Measurements from ENCODE around the gene HPD.
"Not testable (repeated sequence)": the region's sequence is repeated elsewhere in the genome, so short reads cannot be mapped to it uniquely, and the experiment has no call there.

Gene HPD

DNA sequence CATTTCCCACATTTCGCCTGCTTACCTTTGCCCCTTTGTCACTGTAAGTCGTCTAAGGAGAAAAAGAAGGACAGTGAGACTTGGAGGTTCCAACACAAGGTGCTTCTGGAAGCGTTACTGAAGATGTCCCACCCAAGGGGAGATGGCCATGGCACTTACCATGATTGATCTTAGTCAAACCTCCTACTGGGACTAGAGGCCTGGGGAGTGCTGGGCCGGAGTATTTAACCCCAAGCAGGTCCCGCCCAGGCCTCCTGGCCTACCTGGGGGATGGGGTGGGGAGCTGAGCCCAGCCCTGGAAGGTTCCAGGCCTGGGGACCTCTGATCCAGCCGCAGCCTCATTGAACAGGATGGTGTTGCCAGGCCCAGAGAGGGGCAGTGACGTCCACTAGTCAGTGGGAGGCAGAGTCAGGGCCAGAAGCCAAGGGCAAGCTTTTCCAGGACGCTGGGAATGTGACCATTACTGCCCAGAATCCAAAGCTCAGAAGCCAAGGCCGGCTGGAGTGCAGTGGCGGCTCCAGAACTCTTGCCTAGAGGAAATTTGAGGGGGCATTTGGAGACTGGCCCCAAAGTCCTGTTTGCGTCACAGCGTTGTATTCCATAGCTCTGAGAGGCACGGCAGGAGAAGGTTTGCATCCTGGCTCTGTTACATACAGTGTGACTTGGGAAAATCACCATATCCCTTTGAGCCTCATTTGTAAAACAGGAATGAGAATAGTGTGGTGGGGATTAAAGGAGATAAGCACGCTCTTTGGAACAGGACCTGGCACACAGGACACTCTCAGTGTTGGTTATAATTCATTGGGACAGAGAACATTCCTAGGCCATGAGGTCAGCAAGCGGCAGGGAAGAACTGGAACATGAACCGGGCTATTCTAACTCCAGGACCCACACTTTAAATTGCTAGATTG is at the start of gene HPD:
TSS of gene HPD (minus strand) at position 198 of the 911 bp plus-strand sequence. CDS start at position 162, 36 bp downstream.
- DNase-seq (ENCODE audit: low read depth): peak; percentile 62

DNA sequence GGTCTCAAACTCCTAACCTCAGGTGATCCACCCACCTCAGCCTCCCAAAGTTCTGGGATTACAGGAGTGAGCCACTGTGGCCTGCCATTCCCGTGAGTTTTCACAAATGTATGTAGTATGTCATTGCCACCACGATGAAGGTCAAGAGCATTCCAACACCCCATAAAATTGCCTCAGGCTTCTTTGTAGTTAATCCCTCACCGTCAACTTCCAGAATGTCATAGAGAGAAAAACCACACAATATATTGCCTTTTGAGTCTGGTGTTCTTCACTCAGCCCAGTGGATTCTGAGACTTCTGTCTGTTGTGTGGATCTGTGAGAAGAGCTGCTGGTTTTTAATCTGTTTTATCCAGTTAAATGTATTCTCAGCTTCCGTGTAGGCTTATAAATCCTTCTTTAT is 47.1 kb upstream of the HPD start:
- DNase-seq (ENCODE audit: low read depth): no peak

DNA sequence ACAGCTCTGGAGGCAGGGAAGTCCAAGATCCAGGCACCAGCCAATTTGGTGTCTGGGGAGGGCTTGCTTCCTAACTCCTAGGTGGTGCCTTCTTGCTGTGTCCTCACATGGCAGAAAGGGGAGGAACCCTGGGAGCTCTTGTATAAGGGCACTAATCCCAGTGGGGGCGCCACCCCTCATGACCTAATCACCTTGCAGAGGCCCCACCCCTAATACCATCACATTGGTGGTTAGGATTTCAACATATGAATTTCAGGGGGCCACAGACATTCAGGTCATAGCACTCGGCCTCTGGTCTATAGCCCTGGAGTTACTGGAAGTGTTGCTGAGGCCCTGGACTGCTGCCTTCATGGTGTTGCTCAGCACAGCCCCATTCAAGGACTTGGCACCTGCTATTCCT is 44.5 kb upstream of the HPD start:
- no peak for DNase-seq (ENCODE audit: low read depth)

DNA sequence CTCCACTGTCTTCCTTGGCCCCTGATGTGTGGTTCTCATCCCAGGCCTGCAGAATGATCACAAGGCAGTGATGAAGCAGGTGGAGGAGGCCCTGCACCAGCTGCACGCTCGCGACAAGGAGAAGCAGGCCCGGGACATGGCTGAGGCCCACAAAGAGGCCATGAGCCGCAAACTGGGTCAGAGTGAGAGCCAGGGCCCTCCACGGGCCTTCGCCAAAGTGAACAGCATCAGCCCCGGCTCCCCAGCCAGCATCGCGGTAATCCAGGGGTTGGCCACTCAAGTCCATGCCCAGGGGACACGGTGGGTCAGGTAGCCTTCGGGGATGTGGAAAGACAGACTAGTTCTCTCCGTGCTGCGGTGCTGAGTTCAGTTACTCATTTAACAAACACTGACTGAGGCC is 40.9 kb upstream of the HPD start:
- no peak for DNase-seq (ENCODE audit: low read depth)

DNA sequence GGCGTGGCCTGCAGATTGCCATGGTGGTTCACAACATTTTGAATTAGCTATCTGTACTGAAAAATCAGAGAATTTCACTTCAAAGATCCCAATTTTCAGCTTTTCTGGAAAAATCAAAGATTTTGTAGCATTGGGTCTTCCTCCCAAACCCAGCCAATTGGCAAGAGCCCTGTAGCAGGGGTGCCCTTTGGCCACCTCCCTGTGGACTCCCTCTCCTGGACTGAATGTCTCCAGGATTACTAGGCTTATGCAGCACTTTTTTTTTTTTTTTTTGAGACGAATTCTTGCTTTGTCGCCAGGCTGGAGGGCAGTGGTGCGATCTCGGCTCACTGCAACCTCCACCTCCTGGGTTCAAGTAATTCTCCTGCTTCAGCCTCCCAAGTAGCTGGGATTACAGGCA is 39.6 kb upstream of the HPD start:
- no peak for DNase-seq (ENCODE audit: low read depth)

DNA sequence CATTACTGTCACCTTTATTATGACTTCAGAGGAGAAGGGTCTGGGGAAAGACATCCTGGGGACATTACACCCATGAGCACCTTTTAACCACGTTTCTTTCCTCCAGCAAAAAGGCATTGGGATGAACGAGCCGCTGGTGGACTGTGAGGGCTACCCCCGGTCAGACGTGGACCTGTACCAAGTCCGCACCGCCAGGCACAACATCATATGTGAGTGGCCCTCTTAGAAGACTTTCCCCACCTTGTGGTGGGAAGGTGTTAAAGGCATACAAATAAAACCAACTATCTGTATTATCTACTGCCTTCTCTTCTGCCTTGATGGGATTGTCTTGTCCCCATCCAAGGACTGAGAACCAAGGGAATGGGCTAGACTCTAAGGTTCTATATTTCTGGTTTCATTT is 36.0 kb upstream of the HPD start:
- no peak for DNase-seq (ENCODE audit: low read depth)

DNA sequence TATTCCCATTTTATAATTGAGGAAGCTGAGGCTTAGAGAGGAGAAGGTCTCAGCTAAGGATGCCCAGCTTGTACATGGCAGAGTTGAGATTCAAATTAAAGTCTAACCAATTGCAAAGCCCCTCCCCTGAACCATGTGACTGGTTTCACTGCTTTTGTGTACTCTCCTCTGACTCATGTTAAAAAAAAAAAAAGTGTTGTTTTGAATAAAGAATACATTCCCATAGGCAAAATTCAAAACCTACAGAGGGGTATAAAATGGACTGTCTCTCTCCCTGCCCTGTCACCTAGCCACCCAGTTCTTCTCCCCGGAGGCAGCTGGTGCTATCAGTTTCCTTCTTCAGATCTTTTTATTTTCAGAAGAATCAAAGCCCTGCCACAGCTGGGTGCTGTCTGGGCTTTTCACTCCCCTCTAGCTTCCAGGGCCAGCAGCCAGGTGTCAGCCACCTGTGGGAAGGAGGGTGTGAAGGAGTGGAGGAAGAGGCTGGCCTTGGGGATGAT is 35.4 kb upstream of the HPD start:
- DNase-seq (ENCODE audit: low read depth): no peak

DNA sequence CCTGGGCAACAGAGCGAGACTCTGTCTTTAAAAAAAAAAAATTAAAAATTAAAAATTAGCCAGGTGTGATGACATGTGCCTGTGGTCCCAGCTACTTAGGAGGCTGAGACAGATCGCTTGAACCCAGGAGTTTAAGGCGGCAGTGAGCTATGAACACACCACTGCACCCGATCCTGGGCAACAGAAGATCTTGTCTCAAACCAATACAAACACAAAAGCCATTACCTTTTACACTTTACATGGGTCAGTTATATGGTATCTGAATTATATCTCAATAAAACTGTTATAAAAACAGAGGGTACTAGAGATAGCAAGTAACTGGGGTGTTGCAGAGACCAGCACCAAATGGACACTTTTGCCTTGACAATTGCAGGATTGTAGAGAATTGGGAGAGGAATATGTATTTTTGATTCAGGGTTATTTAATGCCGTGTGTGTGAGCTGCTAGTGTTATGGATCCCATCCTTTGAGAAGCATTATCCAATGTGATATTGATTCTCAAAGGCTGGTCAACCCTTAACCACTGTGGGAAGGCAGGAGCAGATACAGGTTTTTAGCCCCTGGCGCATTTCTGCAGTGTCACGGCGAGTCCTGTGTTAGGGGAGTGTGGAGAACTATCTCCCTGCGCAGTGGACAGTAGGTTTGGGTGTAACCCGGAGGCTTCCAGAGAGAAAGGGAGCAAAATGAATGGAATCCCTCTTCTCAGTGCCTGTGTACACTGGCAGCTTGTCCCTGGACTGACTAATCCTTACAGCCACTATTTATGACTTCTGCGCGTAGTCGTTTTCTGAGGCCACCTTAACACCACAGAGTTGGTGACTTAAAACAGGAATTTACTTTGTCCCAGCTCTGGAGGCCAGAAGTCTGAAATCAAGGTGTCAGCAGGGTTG is 34.3 kb upstream of the HPD start:
- DNase-seq (ENCODE audit: low read depth): no peak

DNA sequence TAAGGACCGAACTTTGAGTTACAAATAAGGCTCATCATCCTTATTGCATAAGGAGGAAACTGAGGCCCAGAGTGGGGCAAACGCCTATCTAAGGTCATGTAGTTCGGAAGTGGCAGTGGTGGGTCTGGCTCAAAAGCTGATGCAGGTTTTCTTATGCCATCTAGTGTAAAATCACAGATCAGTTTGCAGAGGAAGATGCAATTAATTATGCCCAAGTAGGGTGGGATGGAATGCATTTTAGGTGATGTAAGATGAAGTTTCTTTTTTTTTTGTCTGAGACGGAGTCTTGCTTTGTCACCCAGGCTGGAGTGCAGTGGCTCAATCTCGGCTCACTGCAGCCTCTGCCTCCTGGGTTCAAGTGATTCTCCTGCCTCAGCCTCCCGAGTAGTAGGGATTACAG is 31.0 kb upstream of the HPD start:
- DNase-seq (ENCODE audit: low read depth): not testable (repeated sequence)

DNA sequence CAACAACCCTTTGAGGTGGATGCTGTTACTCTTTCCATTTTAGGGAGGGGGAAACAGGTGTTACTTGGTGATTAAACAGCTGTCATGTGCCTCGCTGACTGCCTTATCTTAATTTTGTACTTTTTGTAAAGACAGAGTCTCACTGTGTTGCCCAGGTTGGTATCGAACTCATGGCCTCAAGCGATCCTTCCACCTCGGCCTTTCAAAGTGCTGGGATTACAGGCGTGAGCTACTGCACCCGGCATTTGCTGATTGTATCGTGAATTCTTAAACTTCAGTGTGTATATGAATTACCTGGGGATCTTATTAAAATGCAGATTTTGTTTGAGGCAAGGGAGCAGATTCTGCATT is 30.6 kb upstream of the HPD start:
- no peak for DNase-seq (ENCODE audit: low read depth)

DNA sequence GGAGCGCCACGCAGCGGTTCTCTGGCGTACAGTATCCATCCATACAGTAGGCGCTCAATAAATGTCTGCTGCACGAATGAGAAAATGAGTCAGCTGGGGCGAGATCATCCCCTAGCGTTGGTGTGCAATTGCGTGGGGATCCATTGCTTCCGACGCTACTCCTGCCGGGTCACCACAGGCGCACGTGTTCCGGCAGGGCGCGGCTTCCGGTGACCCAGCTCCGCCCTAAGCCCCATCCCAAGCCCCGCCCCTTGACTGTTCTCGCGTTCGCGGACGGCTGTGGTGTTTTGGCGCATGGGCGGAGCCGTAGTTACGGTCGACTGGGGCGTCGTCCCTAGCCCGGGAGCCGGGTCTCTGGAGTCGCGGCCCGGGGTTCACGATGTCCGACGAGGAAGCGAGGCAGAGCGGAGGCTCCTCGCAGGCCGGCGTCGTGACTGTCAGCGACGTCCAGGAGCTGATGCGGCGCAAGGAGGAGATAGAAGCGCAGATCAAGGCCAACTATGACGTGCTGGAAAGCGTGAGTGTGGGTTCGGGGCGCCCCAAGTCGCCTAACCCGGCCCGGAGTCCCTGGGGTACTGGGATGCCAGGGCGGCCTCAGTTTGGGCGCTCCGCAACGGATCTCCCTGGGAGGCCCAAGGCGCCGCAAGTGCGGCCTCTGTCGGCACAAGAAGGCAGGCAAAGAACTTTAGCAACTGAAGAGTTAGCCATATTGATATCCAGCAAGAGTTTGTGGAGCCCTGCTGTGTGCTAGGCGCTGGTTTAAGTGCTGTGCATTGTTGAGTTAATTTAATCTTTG is 30.0 kb upstream of the HPD start, which contains the start of gene PSMD9:
TSS of gene PSMD9 (plus strand) at position 313 of the 796 bp plus-strand sequence. CDS start at position 380, 67 bp downstream.
- DNase-seq (ENCODE audit: low read depth): peak; percentile 96

DNA sequence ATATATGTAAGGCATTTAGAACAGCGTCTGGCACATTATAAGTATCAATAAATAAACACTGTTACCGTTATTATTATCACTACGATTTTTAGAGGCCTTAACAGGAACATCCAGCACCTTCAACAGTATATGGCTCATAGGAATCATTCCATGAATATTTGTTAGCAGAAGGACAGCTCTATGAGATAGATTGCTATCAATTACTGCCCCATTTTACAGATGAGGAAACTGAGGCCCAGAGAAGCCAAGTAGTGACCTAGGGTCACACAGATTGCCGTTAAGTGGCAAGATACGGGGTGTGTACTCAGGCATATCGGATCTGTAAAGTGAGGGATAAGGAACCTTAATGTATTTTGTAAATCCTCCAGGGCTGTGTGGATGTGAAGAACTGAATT is 29.4 kb upstream of the HPD start:
- DNase-seq (ENCODE audit: low read depth): no peak

DNA sequence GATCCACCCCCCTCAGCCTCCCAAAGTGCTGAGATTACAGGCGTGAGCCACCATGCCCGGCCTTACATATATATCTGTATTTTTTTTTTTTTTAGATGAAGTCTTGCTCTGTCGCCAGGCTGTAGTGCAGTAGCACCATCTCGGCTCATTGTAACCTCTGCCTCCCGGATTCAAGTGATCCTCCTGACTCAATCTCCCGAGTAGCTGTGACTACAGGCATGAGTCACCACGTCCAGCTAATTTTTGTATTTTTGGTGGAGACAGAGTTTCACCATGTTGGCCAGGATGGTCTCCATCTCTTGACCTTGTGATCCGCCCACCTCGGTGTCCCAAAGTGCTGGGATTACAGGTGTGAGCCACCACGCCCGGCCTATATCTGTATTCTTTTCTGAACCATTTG is 26.5 kb upstream of the HPD start:
- not testable (repeated sequence) for DNase-seq (ENCODE audit: low read depth)

DNA sequence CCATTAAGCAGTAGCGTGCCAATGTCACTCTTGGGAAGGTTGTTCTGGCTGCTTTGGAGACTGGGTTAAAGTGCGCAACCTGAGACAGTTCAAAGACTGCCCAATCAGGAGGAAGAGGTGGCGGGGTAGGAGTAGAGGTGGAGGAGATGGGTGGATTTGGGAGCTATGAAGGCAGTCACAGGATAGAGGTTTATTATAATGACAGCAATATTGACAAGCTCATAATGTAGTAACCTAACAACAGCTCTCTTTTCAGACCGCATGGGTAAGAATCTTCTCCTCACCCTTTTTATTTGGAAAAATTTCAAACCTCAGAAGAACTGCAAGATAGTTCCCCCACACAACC is 24.6 kb upstream of the HPD start:
- DNase-seq (ENCODE audit: low read depth): no peak

DNA sequence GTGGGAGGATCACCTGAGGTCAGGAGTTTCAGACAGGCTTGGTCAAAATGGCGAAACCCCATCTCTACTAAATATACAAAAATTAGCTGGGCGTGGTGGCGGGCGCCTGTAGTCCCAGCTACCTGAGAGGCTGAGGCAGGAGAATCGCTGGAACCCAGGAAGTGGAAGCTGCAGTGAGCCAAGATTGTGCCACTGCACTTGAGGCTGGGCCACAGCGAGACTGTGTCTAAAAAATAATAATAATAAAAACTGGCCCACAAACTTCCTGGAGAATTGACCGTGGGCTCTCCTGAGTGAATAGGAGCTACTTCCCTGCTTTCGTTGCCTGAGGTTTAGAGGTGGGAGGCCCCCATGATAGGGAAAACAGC is 17.4 kb upstream of the HPD start:
- DNase-seq (ENCODE audit: low read depth): not testable (repeated sequence)

DNA sequence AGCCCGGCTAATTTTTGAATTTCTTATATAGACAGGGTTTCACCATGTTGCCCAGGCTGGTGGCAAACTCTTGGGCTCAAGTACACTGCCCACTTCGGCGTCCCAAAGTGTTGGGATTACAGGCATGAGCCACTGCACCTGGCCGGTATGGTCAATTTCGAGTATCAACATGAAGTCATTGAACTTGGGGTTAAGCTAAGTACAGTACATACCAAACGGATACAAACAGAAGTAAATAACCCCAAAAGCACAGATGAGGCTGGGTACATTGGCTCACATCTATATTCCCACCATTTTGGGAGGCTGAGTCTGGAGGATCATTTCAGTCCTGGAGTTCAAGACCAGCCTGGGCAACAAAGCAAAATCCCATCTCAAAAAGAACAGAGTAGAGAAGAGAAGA is 16.9 kb upstream of the HPD start:
- DNase-seq (ENCODE audit: low read depth): no peak

DNA sequence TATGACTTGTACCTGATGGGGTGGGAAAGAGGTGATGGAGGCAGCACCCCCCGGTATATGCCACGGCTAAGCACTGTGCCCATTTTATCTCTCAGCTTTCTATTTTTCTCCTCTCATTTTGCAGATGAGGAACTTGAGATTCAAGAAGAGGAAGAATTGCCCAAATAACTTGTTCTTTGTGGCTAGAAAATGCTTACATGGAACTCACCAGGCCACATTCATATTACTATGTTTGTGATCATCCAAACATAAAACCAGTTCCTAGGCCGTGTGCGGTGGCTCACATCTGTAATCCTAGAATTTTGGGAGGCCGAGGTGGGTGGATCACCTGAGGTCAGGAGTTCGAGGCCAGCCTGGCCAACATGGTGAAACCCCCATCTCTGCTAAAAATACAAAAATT is 15.4 kb upstream of the HPD start:
- no peak for DNase-seq (ENCODE audit: low read depth)

DNA sequence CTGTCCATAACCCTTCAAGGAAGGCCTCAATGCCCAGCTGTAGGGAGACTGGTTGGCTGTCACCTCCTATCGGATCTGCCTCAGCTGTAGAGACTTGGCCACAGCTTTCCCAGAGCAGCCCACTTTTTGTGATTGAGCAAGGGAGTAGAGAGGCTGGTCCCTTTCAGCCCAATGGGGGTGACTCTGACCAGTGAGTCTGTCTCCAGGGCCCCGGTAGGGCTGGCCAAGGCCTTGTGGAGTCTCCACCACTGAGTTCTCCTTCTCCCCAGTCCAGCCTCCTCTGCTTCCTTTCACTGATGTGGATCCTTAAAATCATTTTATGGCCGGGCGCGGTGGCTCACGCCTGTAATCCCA is 14.5 kb upstream of the HPD start:
- DNase-seq (ENCODE audit: low read depth): no peak

DNA sequence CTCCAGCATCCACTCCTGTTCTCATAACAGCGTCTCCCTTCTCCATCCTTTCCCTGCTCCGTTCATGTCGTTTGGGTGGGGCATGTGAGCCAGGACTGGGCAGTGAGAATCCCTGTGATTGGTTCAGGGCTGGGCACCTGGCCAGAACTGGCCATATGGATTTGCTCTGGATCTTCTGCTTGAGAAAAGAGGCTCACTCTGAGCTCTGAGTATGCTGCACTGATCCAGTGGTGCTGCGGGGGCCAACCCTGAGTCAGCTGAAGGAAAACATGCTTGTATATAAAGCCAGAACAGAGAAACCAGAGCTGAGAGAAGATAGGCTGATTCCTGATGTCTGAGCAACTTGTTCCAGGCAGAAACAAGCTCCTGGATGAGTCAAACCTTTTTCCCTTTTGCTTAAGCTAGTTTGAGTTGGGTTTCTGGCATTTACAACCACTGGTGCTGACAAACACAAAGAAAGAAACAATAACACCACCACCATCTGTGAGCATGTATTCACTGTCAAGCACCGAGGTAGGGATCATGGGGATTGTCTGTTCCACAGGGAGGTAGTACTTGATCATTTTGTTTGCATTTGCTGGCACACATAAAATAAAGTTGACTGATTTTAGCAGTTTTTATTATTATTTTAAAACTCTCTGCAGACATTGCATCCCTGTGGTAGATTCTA is 14.0 kb upstream of the HPD start:
- DNase-seq (ENCODE audit: low read depth): peak; percentile 85

DNA sequence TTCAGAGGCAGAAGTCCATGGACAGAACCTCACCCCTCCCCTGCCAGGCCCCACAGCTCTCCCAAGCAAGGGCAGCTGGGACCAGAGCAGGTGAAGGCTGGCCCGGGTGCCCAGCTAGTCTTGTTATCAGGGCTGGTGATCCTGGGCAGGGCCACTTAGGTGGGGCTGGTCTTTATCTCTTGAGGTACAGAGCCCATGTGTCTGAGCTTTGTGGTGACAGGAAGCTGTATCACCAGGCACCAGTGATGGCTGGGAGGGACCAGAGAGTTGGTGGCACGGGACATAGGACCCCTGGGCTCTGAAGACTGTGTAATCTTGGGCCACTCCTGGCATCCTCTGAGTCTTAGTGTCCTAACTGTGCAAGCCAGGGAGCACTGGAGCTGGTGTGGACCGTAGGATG is 12.8 kb upstream of the HPD start:
- DNase-seq (ENCODE audit: low read depth): no peak

DNA sequence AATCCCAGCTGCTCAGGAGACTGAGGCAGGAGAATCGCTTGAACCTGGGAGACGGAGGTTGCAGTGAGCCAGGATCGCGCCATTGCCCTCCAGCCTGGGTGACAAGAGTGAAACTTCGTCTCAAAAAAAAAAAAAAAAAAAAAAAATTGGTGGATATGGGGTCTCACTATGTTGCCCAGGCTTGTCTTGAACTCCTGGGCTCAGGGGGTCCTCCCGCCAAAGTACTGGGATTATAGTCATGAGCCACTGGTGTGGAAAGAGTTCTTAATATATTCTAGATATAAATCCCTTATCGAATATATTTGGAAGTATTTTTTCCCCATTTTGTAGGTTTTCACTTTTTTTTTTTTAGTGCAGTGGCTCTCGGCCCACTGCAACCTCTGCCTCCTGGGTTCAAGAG is 10.6 kb upstream of the HPD start:
- not testable (repeated sequence) for DNase-seq (ENCODE audit: low read depth)

DNA sequence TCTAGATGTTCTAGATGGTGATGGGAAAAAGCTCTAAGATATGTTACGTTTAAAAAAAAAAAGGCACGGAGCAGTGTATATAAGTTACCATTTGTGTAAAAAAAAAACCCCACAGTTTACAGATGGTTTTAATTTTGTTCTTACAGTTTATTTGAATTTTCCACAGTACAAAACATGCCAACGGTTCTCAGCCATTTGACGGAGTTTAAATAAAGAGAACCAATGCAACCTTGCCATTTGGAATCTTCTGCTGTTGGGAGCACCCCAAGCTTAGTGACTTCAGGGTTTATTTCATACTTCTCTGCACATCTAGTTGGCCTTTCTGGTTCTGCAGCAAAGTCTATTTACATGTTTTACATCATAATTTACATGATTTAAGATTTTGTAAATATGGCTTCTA is 7.7 kb upstream of the HPD start:
- no peak for DNase-seq (ENCODE audit: low read depth)

Measured in GM04504 (cell line).